HepG2 (cell line): ENCODE results near the gene SMARCA4. TPM values are rescaled to one million over a fixed set of nuclear protein-coding genes. Genes with fewer than 3 reads are reported as not detected.

Experiments used
- ATAC-seq: fragments of 200-7000 bp; cut with Tn5 transposase; 3 replicates; pipeline ENCODE4 v1.9.1; 2020; ENCODE audit warnings: mild to moderate bottlenecking, moderate library complexity
- BruUV-seq: library from RNA; stranded (reverse); fragments of 400-500 nt; replicated peaks from 2 replicates; lab custom pipeline; 2021; lab: Mats Ljungman, UMichigan
- CTCF ChIA-PET: fragments of 300-600 bp; formaldehyde crosslinking; extraction: SDS; loops from one replicate; lab custom pipeline; 2021; ENCODE audit warnings: low total read pairs, inconsistent platforms, low intra/inter-chr PET ratio; lab: Yijun Ruan, JAX
- POLR2A ChIA-PET: fragments of 350-600 bp; sonication (Branson Sonifier 250); formaldehyde crosslinking; loops from one replicate; lab custom pipeline; 2020; ENCODE audit warnings: antibody characterized with exemption, inconsistent platforms; lab: Yijun Ruan, JAX
- DNase-seq: peaks from one replicate; pipeline ENCODE4 v3.0.0-alpha.2; 2015; ENCODE audit warnings: low spot score
- FAIRE-seq: peaks from 3 replicates; lab custom pipeline; 2011; peaks lifted over from hg19 to GRCh38; lab: Jason Lieb, UNC
- H2AFZ ChIP-seq: one replicate; pipeline ENCODE4 v1.6.1; 2011; ENCODE audit warnings: low read length, inconsistent platforms
- H3K27ac ChIP-seq: fragments of 300-600 bp; 3 replicates; pipeline ENCODE4 v1.8.0; 2011; ENCODE audit warnings: mixed run types, mild to moderate bottlenecking, mixed read lengths, low read length, inconsistent platforms; ENCODE audit not compliant: insufficient read depth; ENCODE audit errors: extremely low read length
- H3K27me3 ChIP-seq, 2 experiments: fragments of 200-600 bp in 1 of 2; 2 replicates in 1 of 2; 3 replicates in 1 of 2; pipeline versions ENCODE4 v1.6.0 to v1.8.0; 2011; ENCODE audit warnings: low read length in 2 of 2, mild to moderate bottlenecking in 2 of 2, moderate library complexity in 2 of 2, inconsistent platforms in 1 of 2; ENCODE audit not compliant: insufficient read depth in 2 of 2, control insufficient read depth in 1 of 2
- H3K36me3 ChIP-seq, 2 experiments: fragments of 200-600 bp in 1 of 2; replicated peaks in 1 of 2; 2 replicates in 1 of 2; 3 replicates in 1 of 2; pipeline versions ENCODE4 v1.5.1 to v1.8.0; 2011; ENCODE audit warnings: low read length in 2 of 2, inconsistent platforms in 1 of 2; ENCODE audit not compliant: insufficient read depth in 2 of 2, control insufficient read depth in 1 of 2
- H3K4me1 ChIP-seq: 2 replicates; pipeline ENCODE4 v1.5.1; 2012; ENCODE audit warnings: low read length, inconsistent platforms; ENCODE audit not compliant: insufficient read depth
- H3K4me2 ChIP-seq: 2 replicates; pipeline ENCODE4 v1.6.0; 2011; ENCODE audit warnings: low read depth, low read length, inconsistent platforms
- H3K4me3 ChIP-seq, 3 experiments: fragments of 200-600 bp in 1 of 3; sonication (generic), shearing (Covaris generic) in 1 of 3; replicated peaks in 1 of 3; 2 replicates each; pipeline ENCODE4 v1.5.1; 2011 to 2016; ENCODE audit warnings: low read length in 3 of 3, inconsistent platforms in 2 of 3, low read depth in 2 of 3, mild to moderate bottlenecking in 2 of 3, control low read depth in 1 of 3, mixed read lengths in 1 of 3; ENCODE audit not compliant: insufficient read depth in 1 of 3
- H3K79me2 ChIP-seq: one replicate; pipeline ENCODE4 v1.6.1; 2011; ENCODE audit warnings: low read length, inconsistent platforms; ENCODE audit not compliant: insufficient read depth
- H3K9ac ChIP-seq: 2 replicates; pipeline ENCODE4 v1.6.0; 2011; ENCODE audit warnings: mild to moderate bottlenecking, low read depth, low read length, inconsistent platforms; ENCODE audit not compliant: insufficient read depth
- H3K9me3 ChIP-seq: 2 replicates; pipeline ENCODE4 v1.5.1; 2012; ENCODE audit warnings: mild to moderate bottlenecking, low read length
- H4K20me1 ChIP-seq: 2 replicates; pipeline ENCODE4 v1.6.0; 2011; ENCODE audit warnings: inconsistent platforms, mild to moderate bottlenecking, low read length, moderate library complexity; ENCODE audit not compliant: insufficient read depth
- BORCS8-MEF2B ChIP-seq: sonication (generic); formaldehyde crosslinking; IDR thresholded peaks from 2 replicates; pipeline ENCODE4 v1.8.0; 2022; ENCODE audit warnings: mild to moderate bottlenecking, missing genetic modification reagents
- BRD4 ChIP-seq: sonication (generic); formaldehyde crosslinking; IDR thresholded peaks from 2 replicates; pipeline ENCODE4 v1.4.0; 2020; ENCODE audit warnings: missing genetic modification reagents
- CENPBD1 ChIP-seq: sonication (generic); formaldehyde crosslinking; IDR thresholded peaks from 2 replicates; pipeline ENCODE4 v1.8.0; 2022; ENCODE audit warnings: missing genetic modification reagents, low read depth, mild to moderate bottlenecking, borderline replicate concordance
- CREB1 ChIP-seq, 2 experiments: fragments of 450-650 bp in 1 of 2; IDR thresholded peaks; 2 replicates each; pipeline ENCODE4 v1.6.1; 2016 to 2017; ENCODE audit warnings: control low read depth in 1 of 2, mild to moderate bottlenecking in 1 of 2, missing compliant biosample characterization in 1 of 2, missing genetic modification characterization in 1 of 2
- DMTF1 ChIP-seq: sonication (generic); formaldehyde crosslinking; IDR thresholded peaks from 2 replicates; pipeline ENCODE4 v1.4.0; 2020; ENCODE audit warnings: mild to moderate bottlenecking, missing genetic modification reagents
- GABPA ChIP-seq, 2 experiments: IDR thresholded peaks; 2 replicates each; pipeline ENCODE4 v1.6.1; 2011 to 2016; ENCODE audit warnings: low read depth in 2 of 2, low read length in 1 of 2, missing biosample characterization in 1 of 2, missing genetic modification characterization in 1 of 2
- JUNB ChIP-seq: sonication (generic); formaldehyde crosslinking; IDR thresholded peaks from 2 replicates; pipeline ENCODE4 v1.8.0; 2022; ENCODE audit warnings: missing genetic modification reagents, mild to moderate bottlenecking, borderline replicate concordance
- MEIS1 ChIP-seq: sonication (generic); formaldehyde crosslinking; IDR thresholded peaks from 2 replicates; pipeline ENCODE4 v1.9.0; 2021; ENCODE audit warnings: mild to moderate bottlenecking, missing genetic modification reagents, moderate library complexity, borderline replicate concordance
- NR2F2 ChIP-seq: IDR thresholded peaks from 2 replicates; pipeline ENCODE4 v1.6.1; 2012; ENCODE audit warnings: low read depth, inconsistent platforms, borderline replicate concordance
- ONECUT2 ChIP-seq: sonication (generic); formaldehyde crosslinking; IDR thresholded peaks from 2 replicates; pipeline ENCODE4 v1.4.0; 2020; ENCODE audit warnings: missing genetic modification reagents
- SOX13 ChIP-seq, 3 experiments: fragments of 450-650 bp in 1 of 3; sonication (generic) in 1 of 3; formaldehyde crosslinking in 1 of 3; IDR thresholded peaks in 2 of 3; conservative IDR thresholded peaks in 1 of 3; 2 replicates each; pipeline versions ENCODE4 v1.5.0 to v1.6.1; 2016 to 2020; ENCODE audit warnings: antibody characterized with exemption in 1 of 3, mild to moderate bottlenecking in 1 of 3, missing compliant biosample characterization in 1 of 3, missing genetic modification reagents in 1 of 3, moderate library complexity in 1 of 3
- TCF7L2 ChIP-seq: IDR thresholded peaks from 2 replicates; pipeline ENCODE4 v1.6.1; 2011; ENCODE audit warnings: mild to moderate bottlenecking, low read depth, low read length, moderate library complexity
- TERF1 ChIP-seq: sonication (generic); formaldehyde crosslinking; IDR thresholded peaks from 2 replicates; pipeline ENCODE4 v1.8.0; 2022; ENCODE audit warnings: mild to moderate bottlenecking, missing genetic modification reagents, moderate library complexity
- ZNF256 ChIP-seq: sonication (generic); formaldehyde crosslinking; conservative IDR thresholded peaks from 2 replicates; pipeline ENCODE4 v1.4.0; 2020; ENCODE audit warnings: missing genetic modification reagents
- ZNF552 ChIP-seq: sonication (generic); formaldehyde crosslinking; IDR thresholded peaks from 2 replicates; pipeline ENCODE4 v1.9.0; 2022; ENCODE audit warnings: missing genetic modification reagents, mild to moderate bottlenecking, borderline replicate concordance
- ZNF563 ChIP-seq: sonication (generic); formaldehyde crosslinking; IDR thresholded peaks from 2 replicates; pipeline ENCODE4 v1.8.0; 2022; ENCODE audit warnings: mild to moderate bottlenecking, moderate library complexity, missing genetic modification reagents
- ZNF672 ChIP-seq: sonication (generic); formaldehyde crosslinking; IDR thresholded peaks from 2 replicates; pipeline ENCODE4 v1.8.1; 2022; ENCODE audit warnings: missing genetic modification reagents
- WGBS: methylation state at CpG from one replicate; pipeline ENCODE4 v1.1.6; 2017; ENCODE audit warnings: low lambda C conversion rate; 5-methylcytosine and 5-hydroxymethylcytosine counted together
- in situ Hi-C: cut with HindIII; loops from 2 replicates; pipeline ENCODE4 v1.10.0; 2017; ENCODE audit warnings: low pct_unique_long_range_greater_than_20kb; ENCODE audit not compliant: extremely low pct_ligation_motif_present
- intact Hi-C: fragments of 100-400 bp; cut with micrococcal nuclease; formaldehyde crosslinking; loops from one replicate; pipeline ENCODE4 v1.10.0; 2022; ENCODE audit not compliant: unreplicated experiment
- polyA plus RNA-seq, 8 experiments: library from polyadenylated mRNA; depleted of rRNA in 3 of 8; stranded (reverse) in 7 of 8; unstranded in 1 of 8; fragments of >200 nt; fragmentation: Illumina TruSeq in 4 of 8; extraction: Trizol in 4 of 8; gene quantifications; 2 replicates each; pipeline versions ENCODE4 v1.2.1 to v1.2.3, GENCODE V29; 2011 to 2016; ENCODE audit warnings: low read depth in 4 of 8, missing spikeins in 1 of 8, mixed read lengths in 1 of 8; ENCODE audit not compliant: insufficient read depth in 1 of 8
- total RNA-seq, 5 experiments: library from RNA; depleted of rRNA; stranded (reverse); fragments of >200 nt; fragmentation: Illumina TruSeq; extraction: Trizol; gene quantifications; 2 replicates each; pipeline ENCODE4 v1.2.3, GENCODE V29; 2016; ENCODE audit warnings: low read depth in 1 of 5

SMARCA4 gene
- total and polyA plus RNA-seq, 2 of the 13 experiments (the other 11 are each of a cell fraction or from before 2014, with no cell fraction given) = 25.4 to 45.9 TPM

- TF ChIP-seq TERF1 (no peak), ONECUT2 (0 out of 2 replicates have a peak, but pooled peaks have one; percentile 28), SOX13 (IDR thresholded peaks at IDR 0.05) (no peak), SOX13 (CRISPR knock-in tag; conservative IDR thresholded peaks at IDR 0.05 in 1 of 2, IDR thresholded peaks at IDR 0.05 in 1 of 2) (peak; percentile 48 to 88; a peak in 2 of 4 replicates)
These were observed 130.9 kb downstream of the SMARCA4 start (continued) for GRCh38 chr19:11091703-11092153.

GRCh38 chr19:11092181-11092538 lies 131.3 kb downstream of the SMARCA4 start:
- Histone ChIP-seq H3K9me3 (no peaks in the 10 kb centered on the region), H4K20me1 (peaks cover 65% of the 10 kb centered on the region), H2AFZ (no peak overlapping the region), H3K4me1 (peaks cover 69% of the 10 kb centered on the region), H3K27me3 (no peaks in the 10 kb centered on the region; a peak in 1 of 5 replicates), H3K4me3 (peak overlapping the region in 1 of 3 experiments; percentile 41; a peak in 3 of 6 replicates), H3K36me3 (peaks cover 8 to 30% of the 10 kb centered on the region in 2 experiments; a peak in 4 of 5 replicates), H3K9ac (peak overlapping the region; percentile 99), H3K4me2 (peak overlapping the region; percentile 99), H3K79me2 (peaks cover 74% of the 10 kb centered on the region), H3K27ac (peak overlapping the region; percentile 100)
- peak; percentile 12; the same call in 2 of the 3 replicates for ATAC-seq
- no peak for FAIRE-seq
- WGBS = 12% methylated on average over 6 of the region's 6 CpGs
- in situ Hi-C loops (no loop called here), intact Hi-C loops (no loop called here)
- POLR2A ChIA-PET = interaction anchor here (1.5 to 2.5 kb wide), 5 partner anchors 13 to 256 kb away, joined by 3 to 8 read pairs (median 4); partner anchors contain the start of gene TMED1
- CTCF ChIA-PET = no interaction called here
- BruUV-seq = no TSS peak
- DNase-seq = peak; percentile 92
- no peak for TF ChIP-seq NR2F2
- TF ChIP-seq JUNB (CRISPR knock-in tag) = 0 out of 2 replicates have a peak, but pooled peaks have one; percentile 11
- TF ChIP-seq ZNF563 = no peak
- no peak for TF ChIP-seq GABPA (IDR thresholded peaks at IDR 0.05; ENCODE audit: low read depth, low read length)
- TF ChIP-seq GABPA (CRISPR knock-in tag; IDR thresholded peaks at IDR 0.05; ENCODE audit: low read depth) = no peak
- no peak for TF ChIP-seq ZNF552
- no peak for TF ChIP-seq BORCS8-MEF2B
- no peak for TF ChIP-seq MEIS1 (CRISPR knock-in tag)
- TF ChIP-seq BRD4 (CRISPR knock-in tag) = no peak
- TF ChIP-seq CENPBD1 (CRISPR knock-in tag) = no peak
- no peak for TF ChIP-seq DMTF1 (CRISPR knock-in tag)
- no peak for TF ChIP-seq ZNF256
- no peak for TF ChIP-seq TCF7L2
- TF ChIP-seq ZNF672 (CRISPR knock-in tag) = no peak
- no peak for TF ChIP-seq CREB1 (IDR thresholded peaks at IDR 0.05)
- TF ChIP-seq CREB1 (CRISPR knock-in tag; IDR thresholded peaks at IDR 0.05) = 0 out of 2 replicates have a peak, but pooled peaks have one; percentile 9
